SK-N-SH treated with all-trans-retinoic acid at 6 μM for 48 hours (cell line): ENCODE measurements around the gene ZDHHC20.

Experiments
- ATAC-seq: fragments of 200-7000 bp; cut with Tn5 transposase; 3 replicates; pipeline ENCODE4 v1.9.1; 2020; ENCODE audit warnings: mild to moderate bottlenecking, moderate library complexity
- ARNTL ChIP-seq: fragments of 450-650 bp; formaldehyde crosslinking; IDR thresholded peaks from 2 replicates; pipeline ENCODE4 v1.5.0; 2020; ENCODE audit warnings: low read depth, mild to moderate bottlenecking, moderate library complexity, borderline replicate concordance
- BACH2 ChIP-seq: fragments of 250-450 bp; sonication (Bioruptor Pico); IDR thresholded peaks from 2 replicates; pipeline ENCODE4 v1.9.0; 2021; ENCODE audit warnings: mild to moderate bottlenecking, borderline replicate concordance
- CREB5 ChIP-seq: fragments of 250-450 bp; sonication (Bioruptor Pico); IDR thresholded peaks from 2 replicates; pipeline ENCODE4 v1.5.1; 2020; ENCODE audit warnings: low read depth, mild to moderate bottlenecking, moderate library complexity
- CSDC2 ChIP-seq: fragments of 250-450 bp; sonication (Bioruptor Pico); IDR thresholded peaks from 2 replicates; pipeline ENCODE4 v1.5.0; 2020; ENCODE audit warnings: mild to moderate bottlenecking, moderate library complexity
- ESRRG ChIP-seq: fragments of 250-450 bp; sonication (Bioruptor Pico); IDR thresholded peaks from 2 replicates; pipeline ENCODE4 v1.6.1; 2021; ENCODE audit warnings: mild to moderate bottlenecking
- GLIS3 ChIP-seq: fragments of 250-450 bp; sonication (Bioruptor Pico); IDR thresholded peaks from 2 replicates; pipeline ENCODE4 v1.5.0; 2020; ENCODE audit warnings: mild to moderate bottlenecking, moderate library complexity
- ISL1 ChIP-seq: fragments of 250-450 bp; sonication (Bioruptor Pico); IDR thresholded peaks from 2 replicates; pipeline ENCODE4 v2.1.2; 2022; ENCODE audit warnings: mild to moderate bottlenecking, moderate library complexity
- OSR1 ChIP-seq: fragments of 250-450 bp; sonication (Bioruptor Pico); IDR thresholded peaks from 2 replicates; pipeline ENCODE4 v1.8.0; 2022; ENCODE audit warnings: moderate library complexity, mild to moderate bottlenecking, inconsistent platforms
- PATZ1 ChIP-seq: fragments of 250-450 bp; sonication (Bioruptor Pico); IDR thresholded peaks from 2 replicates; pipeline ENCODE4 v1.8.0; 2020; ENCODE audit warnings: mild to moderate bottlenecking, moderate library complexity, borderline replicate concordance
- RARB ChIP-seq: fragments of 250-450 bp; sonication (Bioruptor Pico); IDR thresholded peaks from 2 replicates; pipeline ENCODE4 v1.8.0; 2021; ENCODE audit warnings: mild to moderate bottlenecking, moderate library complexity
- SNAI2 ChIP-seq: fragments of 250-450 bp; sonication (Bioruptor Pico); IDR thresholded peaks from 2 replicates; pipeline ENCODE4 v1.5.0; 2020; ENCODE audit warnings: mild to moderate bottlenecking, moderate library complexity
- TCF4 ChIP-seq: fragments of 250-450 bp; sonication (Bioruptor Pico); IDR thresholded peaks from 2 replicates; pipeline ENCODE4 v1.8.0; 2021; ENCODE audit warnings: mild to moderate bottlenecking, moderate library complexity, borderline replicate concordance
- TOX ChIP-seq: fragments of 250-450 bp; sonication (Bioruptor Pico); IDR thresholded peaks from 2 replicates; pipeline ENCODE4 v1.8.0; 2021; ENCODE audit warnings: mild to moderate bottlenecking, moderate library complexity, borderline replicate concordance
- TSHZ2 ChIP-seq: fragments of 250-450 bp; sonication (Bioruptor Pico); IDR thresholded peaks from 2 replicates; pipeline ENCODE4 v1.5.0; 2020; ENCODE audit warnings: mild to moderate bottlenecking, moderate library complexity
- ZC3H10 ChIP-seq: fragments of 250-450 bp; sonication (Bioruptor Pico); IDR thresholded peaks from 2 replicates; pipeline ENCODE4 v1.5.1; 2021; ENCODE audit warnings: mild to moderate bottlenecking, moderate library complexity
- ZFP3 ChIP-seq: fragments of 250-450 bp; sonication (Bioruptor Pico); IDR thresholded peaks from 2 replicates; pipeline ENCODE4 v1.5.0; 2020; ENCODE audit warnings: mild to moderate bottlenecking, moderate library complexity
- ZNF70 ChIP-seq: fragments of 450-650 bp; formaldehyde crosslinking; IDR thresholded peaks from 2 replicates; pipeline ENCODE4 v1.5.0; 2020; ENCODE audit warnings: mild to moderate bottlenecking, moderate library complexity
- ZNF8 ChIP-seq: fragments of 450-650 bp; formaldehyde crosslinking; IDR thresholded peaks from 2 replicates; pipeline ENCODE4 v1.5.0; 2020; ENCODE audit warnings: mild to moderate bottlenecking, moderate library complexity
- TF ChIP-seq, protein P1 (sequence below): fragments of 250-450 bp; sonication (Bioruptor Pico); IDR thresholded peaks from 2 replicates; pipeline ENCODE4 v1.5.1; 2021; ENCODE audit warnings: mild to moderate bottlenecking, moderate library complexity
- TF ChIP-seq, protein P2 (sequence below): fragments of 250-450 bp; sonication (Bioruptor Pico); IDR thresholded peaks from 2 replicates; pipeline ENCODE4 v1.8.0; 2021; ENCODE audit warnings: low read depth, mild to moderate bottlenecking, moderate library complexity, borderline replicate concordance

ZDHHC20 gene

GRCh38 chr13:21343659-21344058 is 115.4 kb downstream of the ZDHHC20 start (continued):
- TF ChIP-seq, protein P1, sequence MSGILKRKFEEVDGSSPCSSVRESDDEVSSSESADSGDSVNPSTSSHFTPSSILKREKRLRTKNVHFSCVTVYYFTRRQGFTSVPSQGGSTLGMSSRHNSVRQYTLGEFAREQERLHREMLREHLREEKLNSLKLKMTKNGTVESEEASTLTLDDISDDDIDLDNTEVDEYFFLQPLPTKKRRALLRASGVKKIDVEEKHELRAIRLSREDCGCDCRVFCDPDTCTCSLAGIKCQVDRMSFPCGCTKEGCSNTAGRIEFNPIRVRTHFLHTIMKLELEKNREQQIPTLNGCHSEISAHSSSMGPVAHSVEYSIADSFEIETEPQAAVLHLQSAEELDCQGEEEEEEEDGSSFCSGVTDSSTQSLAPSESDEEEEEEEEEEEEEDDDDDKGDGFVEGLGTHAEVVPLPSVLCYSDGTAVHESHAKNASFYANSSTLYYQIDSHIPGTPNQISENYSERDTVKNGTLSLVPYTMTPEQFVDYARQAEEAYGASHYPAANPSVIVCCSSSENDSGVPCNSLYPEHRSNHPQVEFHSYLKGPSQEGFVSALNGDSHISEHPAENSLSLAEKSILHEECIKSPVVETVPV (CRISPR knock-in tag) = no peak
- no peak for TF ChIP-seq SNAI2 (CRISPR knock-in tag)
- TF ChIP-seq ZNF70 (CRISPR knock-in tag) = no peak

GRCh38 chr13:21342699-21343442 is 116.2 kb downstream of the ZDHHC20 start:
- no peak for ATAC-seq
- TF ChIP-seq ZNF8 (no peak), TOX (CRISPR knock-in tag) (no peak), ZFP3 (CRISPR knock-in tag) (no peak), RARB (CRISPR knock-in tag) (no peak), ZC3H10 (CRISPR knock-in tag) (no peak), PATZ1 (CRISPR knock-in tag) (no peak), ISL1 (CRISPR knock-in tag) (no peak), ESRRG (CRISPR knock-in tag) (no peak), SNAI2 (CRISPR knock-in tag) (no peak), CSDC2 (no peak), TCF4 (CRISPR knock-in tag) (no peak), BACH2 (CRISPR knock-in tag) (no peak), ARNTL (CRISPR knock-in tag) (no peak), GLIS3 (CRISPR knock-in tag) (no peak), CREB5 (CRISPR knock-in tag) (no peak), OSR1 (CRISPR knock-in tag) (no peak)
- TF ChIP-seq, protein P2, sequence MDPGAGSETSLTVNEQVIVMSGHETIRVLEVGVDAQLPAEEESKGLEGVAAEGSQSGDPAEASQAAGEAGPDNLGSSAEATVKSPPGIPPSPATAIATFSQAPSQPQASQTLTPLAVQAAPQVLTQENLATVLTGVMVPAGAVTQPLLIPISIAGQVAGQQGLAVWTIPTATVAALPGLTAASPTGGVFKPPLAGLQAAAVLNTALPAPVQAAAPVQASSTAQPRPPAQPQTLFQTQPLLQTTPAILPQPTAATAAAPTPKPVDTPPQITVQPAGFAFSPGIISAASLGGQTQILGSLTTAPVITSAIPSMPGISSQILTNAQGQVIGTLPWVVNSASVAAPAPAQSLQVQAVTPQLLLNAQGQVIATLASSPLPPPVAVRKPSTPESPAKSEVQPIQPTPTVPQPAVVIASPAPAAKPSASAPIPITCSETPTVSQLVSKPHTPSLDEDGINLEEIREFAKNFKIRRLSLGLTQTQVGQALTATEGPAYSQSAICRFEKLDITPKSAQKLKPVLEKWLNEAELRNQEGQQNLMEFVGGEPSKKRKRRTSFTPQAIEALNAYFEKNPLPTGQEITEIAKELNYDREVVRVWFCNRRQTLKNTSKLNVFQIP = no peak
- TF ChIP-seq, protein P1 (CRISPR knock-in tag) = no peak

GRCh38 chr13:21341637-21342422 is 117.3 kb downstream of the ZDHHC20 start:
- no peak for ATAC-seq
- TF ChIP-seq PATZ1 (CRISPR knock-in tag) = no peak
- TF ChIP-seq ZC3H10 (CRISPR knock-in tag) = no peak
- TF ChIP-seq, protein P2 = no peak
- no peak for TF ChIP-seq ISL1 (CRISPR knock-in tag)
- TF ChIP-seq CREB5 (CRISPR knock-in tag) = no peak
- TF ChIP-seq TSHZ2 (CRISPR knock-in tag) = no peak
